A549 (cell line): ENCODE measurements around the gene ANKRD33B. TPM values are rescaled to one million over a fixed set of nuclear protein-coding genes. Genes with fewer than 3 reads are reported as not detected.
A peak's percentile ranks its signal among the peaks of the same experiment; 100 is the strongest.

ENCODE experiments used
- ATAC-seq, 2 experiments: fragments of 200-7000 bp in 1 of 2; fragments of >200 bp in 1 of 2; cut with Nextera tagmentation in 1 of 2; cut with Tn5 transposase in 1 of 2; 3 replicates each; pipeline versions ENCODE4 v1.8.0 to v1.9.1; 2018 to 2020; ENCODE audit warnings: mild to moderate bottlenecking in 1 of 2, moderate library complexity in 1 of 2
- CTCF ChIA-PET: fragments of 300-600 bp; sonication (Branson Sonifier 250); formaldehyde crosslinking; extraction: SDS; loops from one replicate; lab custom pipeline; 2021; ENCODE audit warnings: antibody characterized with exemption, inconsistent platforms; lab: Yijun Ruan, JAX
- POLR2A ChIA-PET: fragments of 350-600 bp; formaldehyde crosslinking; extraction: SDS; loops from one replicate; lab custom pipeline; 2021; ENCODE audit warnings: antibody characterized with exemption, inconsistent platforms; lab: Yijun Ruan, JAX
- DNase-seq, 2 experiments: peaks; one replicate each; pipeline versions ENCODE4 v3.0.0 to v3.0.0-alpha.2; 2011 to 2016; ENCODE audit warnings: low read depth in 1 of 2, low spot score in 1 of 2
- FAIRE-seq: peaks from 2 replicates; lab custom pipeline; 2011; peaks lifted over from hg19 to GRCh38; lab: Jason Lieb, UNC
- H3K27ac ChIP-seq, 2 experiments: fragments of >200 bp; sonication (Bioruptor Twin); formaldehyde crosslinking; 3 replicates each; pipeline ENCODE4 v1.5.1; 2016 to 2017
- H3K4me1 ChIP-seq: fragments of >200 bp; sonication (Bioruptor Twin); formaldehyde crosslinking; 3 replicates; pipeline ENCODE4 v1.6.1; 2016
- H3K4me2 ChIP-seq: fragments of >200 bp; sonication (Bioruptor Twin); formaldehyde crosslinking; 3 replicates; pipeline ENCODE4 v1.6.1; 2016
- H3K4me3 ChIP-seq: fragments of >200 bp; sonication (Bioruptor Twin); formaldehyde crosslinking; 3 replicates; pipeline ENCODE4 v1.5.1; 2016
- H3K9me3 ChIP-seq: fragments of >200 bp; sonication (Bioruptor Twin); formaldehyde crosslinking; 3 replicates; pipeline ENCODE4 v1.6.1; 2016
- ATOH8 ChIP-seq: fragments of 250-450 bp; sonication (Bioruptor Pico); IDR thresholded peaks from 2 replicates; pipeline ENCODE4 v1.5.0; 2020; ENCODE audit warnings: low read depth, mild to moderate bottlenecking, moderate library complexity
- BHLHE40 ChIP-seq: IDR thresholded peaks from 2 replicates; pipeline ENCODE4 v1.6.1; 2012; ENCODE audit warnings: low read depth, low read length, inconsistent platforms
- CEBPB ChIP-seq, 2 experiments: fragments of >200 bp in 1 of 2; sonication (Bioruptor Twin) in 1 of 2; formaldehyde crosslinking in 1 of 2; IDR thresholded peaks; 2 replicates each; pipeline ENCODE4 v1.6.1; 2012 to 2016
- CHD4 ChIP-seq: fragments of 200-600 bp; sonication (generic); IDR thresholded peaks from 2 replicates; pipeline ENCODE4 v1.6.1; 2016; ENCODE audit warnings: antibody characterized with exemption, mild to moderate bottlenecking, borderline replicate concordance
- EHF ChIP-seq: fragments of 250-450 bp; sonication (Bioruptor Pico); IDR thresholded peaks from 2 replicates; pipeline ENCODE4 v1.5.0; 2020; ENCODE audit warnings: mild to moderate bottlenecking
- FOSB ChIP-seq: fragments of 250-450 bp; sonication (Bioruptor Pico); IDR thresholded peaks from 2 replicates; pipeline ENCODE4 v1.5.0; 2020; ENCODE audit warnings: mild to moderate bottlenecking, moderate library complexity
- GATA3 ChIP-seq: IDR thresholded peaks from 2 replicates; pipeline ENCODE4 v1.6.1; 2012; ENCODE audit warnings: borderline replicate concordance
- HEYL ChIP-seq: fragments of 250-450 bp; sonication (Bioruptor Pico); IDR thresholded peaks from 2 replicates; pipeline ENCODE4 v1.8.0; 2021; ENCODE audit warnings: mild to moderate bottlenecking, moderate library complexity
- HOXA7 ChIP-seq: fragments of 250-450 bp; sonication (Bioruptor Pico); IDR thresholded peaks from 2 replicates; pipeline ENCODE4 v1.5.0; 2020; ENCODE audit warnings: mild to moderate bottlenecking, moderate library complexity
- JUNB ChIP-seq: fragments of >200 bp; sonication (Bioruptor Twin); formaldehyde crosslinking; IDR thresholded peaks from 2 replicates; pipeline ENCODE4 v1.6.1; 2016
- MYC ChIP-seq: IDR thresholded peaks from 2 replicates; pipeline ENCODE4 v1.6.1; 2012; ENCODE audit warnings: mild to moderate bottlenecking, inconsistent platforms, low read length, improper control_type of control experiment, borderline replicate concordance
- NFE2L2 ChIP-seq: fragments of 150-350 bp; conservative IDR thresholded peaks from 2 replicates; pipeline ENCODE4 v1.6.1; 2014; ENCODE audit warnings: low read length
- NPAS2 ChIP-seq: fragments of 250-450 bp; sonication (Bioruptor Pico); IDR thresholded peaks from 2 replicates; pipeline ENCODE4 v1.8.0; 2022; ENCODE audit warnings: mild to moderate bottlenecking, moderate library complexity, borderline replicate concordance
- PBX3 ChIP-seq: IDR thresholded peaks from 2 replicates; pipeline ENCODE4 v1.6.1; 2012
- PHF8 ChIP-seq: fragments of 200-600 bp; sonication (generic); IDR thresholded peaks from 2 replicates; pipeline ENCODE4 v1.6.1; 2016; ENCODE audit warnings: low read depth, mild to moderate bottlenecking, antibody characterized with exemption, moderate library complexity, borderline replicate concordance
- POLR2A ChIP-seq: IDR thresholded peaks from 2 replicates; pipeline ENCODE4 v1.6.1; 2012; ENCODE audit warnings: mild to moderate bottlenecking, low read length
- POLR2AphosphoS2 ChIP-seq: conservative IDR thresholded peaks from 2 replicates; pipeline ENCODE4 v1.6.1; 2012; ENCODE audit warnings: low read length, improper control_type of control experiment, inconsistent platforms
- RAD21 ChIP-seq, 2 experiments: fragments of >200 bp in 1 of 2; sonication (Bioruptor Twin) in 1 of 2; formaldehyde crosslinking in 1 of 2; IDR thresholded peaks in 1 of 2; conservative IDR thresholded peaks in 1 of 2; 2 replicates in 1 of 2; 3 replicates in 1 of 2; pipeline ENCODE4 v1.6.1; 2012 to 2018; ENCODE audit warnings: inconsistent platforms in 1 of 2
- REST ChIP-seq: fragments of 200-600 bp; sonication (generic); IDR thresholded peaks from 2 replicates; pipeline ENCODE4 v1.6.1; 2016; ENCODE audit warnings: antibody characterized with exemption, mild to moderate bottlenecking, moderate library complexity
- RFX5 ChIP-seq: fragments of 450-650 bp; IDR thresholded peaks from 2 replicates; pipeline ENCODE4 v1.7.1; 2014; ENCODE audit warnings: antibody characterized with exemption, mild to moderate bottlenecking, moderate library complexity
- RNF2 ChIP-seq: fragments of 200-600 bp; sonication (generic); IDR thresholded peaks from 2 replicates; pipeline ENCODE4 v1.6.1; 2016; ENCODE audit warnings: low read depth, mild to moderate bottlenecking, antibody characterized with exemption, moderate library complexity, borderline replicate concordance
- SMC3 ChIP-seq: fragments of >200 bp; sonication (Bioruptor Twin); formaldehyde crosslinking; IDR thresholded peaks from 3 replicates; pipeline ENCODE4 v1.6.1; 2018; ENCODE audit warnings: inconsistent platforms
- ZNF302 ChIP-seq: fragments of 250-450 bp; sonication (Bioruptor Pico); IDR thresholded peaks from 2 replicates; pipeline ENCODE4 v1.9.0; 2021; ENCODE audit warnings: inconsistent platforms, mild to moderate bottlenecking, moderate library complexity
- whole genome bisulfite sequencing: methylation state at CpG from one replicate; pipeline ENCODE4 v1.1.6; 2017; ENCODE audit errors: missing lambda C conversion rate; 5-methylcytosine and 5-hydroxymethylcytosine counted together
- polyA plus RNA-seq, 4 experiments: library from polyadenylated mRNA; depleted of rRNA in 3 of 4; stranded (reverse); fragments of >200 nt; fragmentation: RNase III in 1 of 4; extraction: RNeasy Plus Mini Kit Qiagen cat#74134 plus additional on column Dnase treatment in 1 of 4; gene quantifications; 2 replicates in 3 of 4; 3 replicates in 1 of 4; pipeline ENCODE4 v1.2.3, GENCODE V29; 2011 to 2017

The ANKRD33B gene
- polyA plus RNA-seq, 2 of the 4 experiments (the other 2 are of a cell fraction), result 4.0 to 6.9 TPM

- peaks cover 5% of the 10 kb centered on the region; the same call in 1 of the 3 replicates for H3K9me3 ChIP-seq
- no peak for DNase-seq
- no peak overlapping the region for H3K27ac ChIP-seq
- no peaks in the 10 kb centered on the region for H3K4me1 ChIP-seq
- H3K4me3 ChIP-seq, result no peak overlapping the region
- ATAC-seq, result no peak
- WGBS, result 60% methylated on average over 1 of the region's 1 CpG
- no peak for FAIRE-seq
- ChIA-PET CTCF (interaction anchor here (1.9 kb wide), 1 partner anchor 217 kb away, joined by 6 read pairs; no protein-coding TSS in a partner anchor), POLR2A (no interaction called here)
- H3K4me2 ChIP-seq, result no peak overlapping the region
- TF ChIP-seq ATOH8 (CRISPR knock-in tag), result no peak
- TF ChIP-seq RNF2, result no peak
- TF ChIP-seq PHF8, result no peak
- no peak for TF ChIP-seq GATA3
- TF ChIP-seq MYC, result no peak
- no peak for TF ChIP-seq PBX3
- TF ChIP-seq RAD21 (conservative IDR thresholded peaks at IDR 0.05 in 1 of 2, IDR thresholded peaks at IDR 0.05 in 1 of 2), result no peak
- no peak for TF ChIP-seq CEBPB (IDR thresholded peaks at IDR 0.05)
- TF ChIP-seq ZNF302 (CRISPR knock-in tag), result no peak
- no peak for TF ChIP-seq JUNB
- TF ChIP-seq HEYL (CRISPR knock-in tag), result no peak
- TF ChIP-seq EHF (CRISPR knock-in tag), result no peak
- no peak for TF ChIP-seq SMC3
- no peak for TF ChIP-seq POLR2A
- TF ChIP-seq, all 56 proteins: peak for 0
These were observed 106.1 kb downstream of the ANKRD33B start for GRCh38 chr5:10669983-10670382.

- no peaks in the 10 kb centered on the region for H3K4me1 ChIP-seq
- ChIA-PET POLR2A (no interaction called here), CTCF (interaction anchor here (0.6 to 1.5 kb wide), 3 partner anchors 15 to 53 kb away, joined by 3 to 4 read pairs (median 3); no protein-coding TSS in a partner anchor)
- no peak for DNase-seq
- 64% methylated on average over 14 of the region's 14 CpGs for WGBS
- no peak overlapping the region for H3K4me3 ChIP-seq
- FAIRE-seq, result no peak
- no peak for TF ChIP-seq BHLHE40
- 0 out of 4 replicates have a peak, but pooled peaks of 1 of the 2 experiments have one; percentile 19 for TF ChIP-seq CEBPB (IDR thresholded peaks at IDR 0.05)
- peaks cover 5% of the 10 kb centered on the region; the same call in 1 of the 3 replicates for H3K9me3 ChIP-seq
- H3K27ac ChIP-seq, result no peak overlapping the region
- no peak overlapping the region for H3K4me2 ChIP-seq
- no peak for ATAC-seq
These were observed 107.5 kb downstream of the ANKRD33B start for GRCh38 chr5:10671041-10672008.

GRCh38 chr5:10672146-10673016 lies 108.5 kb downstream of the ANKRD33B start:
- Histone ChIP-seq H3K4me2 (no peak overlapping the region), H3K27ac (no peak overlapping the region), H3K9me3 (peaks cover 5% of the 10 kb centered on the region; the same call in 1 of the 3 replicates), H3K4me1 (no peaks in the 10 kb centered on the region), H3K4me3 (no peak overlapping the region)
- no peak for DNase-seq
- POLR2A ChIA-PET, result no interaction called here
- 76% methylated on average over 7 of the region's 7 CpGs for WGBS
- CTCF ChIA-PET, result interaction anchor here (0.9 to 1.5 kb wide), 2 partner anchors 17 kb away, joined by 3 read pairs; no protein-coding TSS in a partner anchor
- ATAC-seq, result no peak
- no peak for FAIRE-seq
- TF ChIP-seq CHD4 (no peak), POLR2AphosphoS2 (no peak), NPAS2 (CRISPR knock-in tag) (no peak), HOXA7 (CRISPR knock-in tag) (no peak), ZNF302 (CRISPR knock-in tag) (no peak), RFX5 (no peak), FOSB (CRISPR knock-in tag) (no peak), REST (no peak), NFE2L2 (no peak)
